Activated CD8-positive, alpha-beta T cell treated with anti-CD3 and anti-CD28 coated beads for 36 hours (primary cell): ENCODE results near the gene SMAD5. TPM values are rescaled to one million over a fixed set of nuclear protein-coding genes. Genes with fewer than 3 reads are reported as not detected.

Experiments
- ATAC-seq: fragments of 200-7000 bp; cut with Tn5 transposase; one replicate; pipeline ENCODE4 v1.10.0; 2021; ENCODE audit warnings: mild to moderate bottlenecking, moderate library complexity
- CTCF ChIA-PET: fragments of 350-600 bp; sonication (Branson Sonifier 250); formaldehyde crosslinking; loops from one replicate; lab custom pipeline; 2021; ENCODE audit warnings: antibody characterized with exemption; lab: Charles Lee
- POLR2A ChIA-PET: fragments of 350-600 bp; sonication (Branson Sonifier 250); formaldehyde crosslinking; loops from one replicate; lab custom pipeline; 2021; ENCODE audit warnings: antibody characterized with exemption; lab: Charles Lee
- DNase-seq: peaks from one replicate; pipeline ENCODE4 v3.0.0-alpha.2; 2020
- H3K27ac Mint-ChIP-seq: one replicate; pipeline ENCODE4 v1.8.0; 2021; ENCODE audit warnings: mild to moderate bottlenecking, mixed read lengths
- H3K27me3 Mint-ChIP-seq: one replicate; pipeline ENCODE4 v1.8.0; 2021; ENCODE audit warnings: mixed read lengths
- H3K36me3 Mint-ChIP-seq: one replicate; pipeline ENCODE4 v1.8.0; 2021; ENCODE audit warnings: low read depth, mixed read lengths
- H3K4me1 Mint-ChIP-seq: one replicate; pipeline ENCODE4 v1.8.0; 2021; ENCODE audit warnings: low read depth, mixed read lengths
- H3K4me3 Mint-ChIP-seq: one replicate; pipeline ENCODE4 v1.8.0; 2021; ENCODE audit warnings: mild to moderate bottlenecking, moderate library complexity, mixed read lengths
- H3K9me3 Mint-ChIP-seq: one replicate; pipeline ENCODE4 v1.8.0; 2021; ENCODE audit warnings: mixed read lengths
- intact Hi-C: fragments of 100-400 bp; cut with micrococcal nuclease; formaldehyde crosslinking; loops from one replicate; pipeline ENCODE4 v1.10.0; 2022
- total RNA-seq, 2 experiments: library from RNA; stranded (reverse); gene quantifications; one replicate each; pipeline ENCODE4 v1.2.3, GENCODE V29; 2021
- TF ChIP-seq, protein P1 (sequence below): fragments of 200-600 bp; IDR thresholded peaks from one replicate; pipeline ENCODE4 v1.8.0; 2022; ENCODE audit warnings: antibody characterized with exemption, mild to moderate bottlenecking

The SMAD5 gene
- total RNA-seq, 2 experiments from 2014 or later: 12.4 to 12.5 TPM

DNA sequence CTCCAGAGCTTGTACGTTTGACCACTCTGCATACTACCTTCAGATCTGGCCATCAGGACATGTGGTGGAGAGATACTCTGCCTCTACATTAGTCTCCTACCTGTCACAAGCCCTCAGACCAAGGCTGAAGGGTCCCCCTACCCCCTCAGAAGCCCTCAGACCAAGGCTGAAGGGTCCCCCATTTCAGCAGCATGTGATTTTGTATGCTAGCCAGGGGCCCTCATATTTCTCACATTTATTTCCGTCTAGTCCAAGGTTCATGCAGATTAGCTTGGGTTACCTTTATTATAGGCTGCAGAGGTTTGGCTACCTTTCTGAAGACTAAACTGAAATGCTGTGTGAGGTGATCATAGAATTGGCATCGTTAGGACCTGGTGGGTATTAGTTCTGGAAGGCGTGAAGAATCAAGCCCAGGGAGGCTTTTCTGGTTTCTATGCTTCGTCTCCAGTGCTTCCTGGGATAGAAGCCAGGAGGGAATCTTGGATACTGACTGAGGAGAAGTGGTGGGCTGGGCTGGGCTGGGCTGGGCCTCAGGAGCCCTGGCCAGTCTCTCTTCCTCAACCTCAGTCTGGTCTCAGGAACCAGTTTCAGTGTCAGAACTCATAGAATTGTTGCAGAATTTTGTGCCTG is 57.6 kb downstream of the SMAD5 start:
- H3K36me3 Mint-ChIP-seq: peaks cover 3% of the 10 kb centered on the region
- intact Hi-C loops: no loop called here
- H3K4me3 Mint-ChIP-seq: no peak overlapping the region
- H3K27ac Mint-ChIP-seq: no peak overlapping the region
- ATAC-seq (no peak), DNase-seq (no peak)
- CTCF ChIA-PET: no interaction called here
- TF ChIP-seq, protein P1, sequence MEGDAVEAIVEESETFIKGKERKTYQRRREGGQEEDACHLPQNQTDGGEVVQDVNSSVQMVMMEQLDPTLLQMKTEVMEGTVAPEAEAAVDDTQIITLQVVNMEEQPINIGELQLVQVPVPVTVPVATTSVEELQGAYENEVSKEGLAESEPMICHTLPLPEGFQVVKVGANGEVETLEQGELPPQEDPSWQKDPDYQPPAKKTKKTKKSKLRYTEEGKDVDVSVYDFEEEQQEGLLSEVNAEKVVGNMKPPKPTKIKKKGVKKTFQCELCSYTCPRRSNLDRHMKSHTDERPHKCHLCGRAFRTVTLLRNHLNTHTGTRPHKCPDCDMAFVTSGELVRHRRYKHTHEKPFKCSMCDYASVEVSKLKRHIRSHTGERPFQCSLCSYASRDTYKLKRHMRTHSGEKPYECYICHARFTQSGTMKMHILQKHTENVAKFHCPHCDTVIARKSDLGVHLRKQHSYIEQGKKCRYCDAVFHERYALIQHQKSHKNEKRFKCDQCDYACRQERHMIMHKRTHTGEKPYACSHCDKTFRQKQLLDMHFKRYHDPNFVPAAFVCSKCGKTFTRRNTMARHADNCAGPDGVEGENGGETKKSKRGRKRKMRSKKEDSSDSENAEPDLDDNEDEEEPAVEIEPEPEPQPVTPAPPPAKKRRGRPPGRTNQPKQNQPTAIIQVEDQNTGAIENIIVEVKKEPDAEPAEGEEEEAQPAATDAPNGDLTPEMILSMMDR: no peak
- no peaks in the 10 kb centered on the region for H3K9me3 Mint-ChIP-seq
- POLR2A ChIA-PET: no interaction called here
- H3K4me1 Mint-ChIP-seq: peaks cover 2% of the 10 kb centered on the region
- peaks cover 42% of the 10 kb centered on the region for H3K27me3 Mint-ChIP-seq

DNA sequence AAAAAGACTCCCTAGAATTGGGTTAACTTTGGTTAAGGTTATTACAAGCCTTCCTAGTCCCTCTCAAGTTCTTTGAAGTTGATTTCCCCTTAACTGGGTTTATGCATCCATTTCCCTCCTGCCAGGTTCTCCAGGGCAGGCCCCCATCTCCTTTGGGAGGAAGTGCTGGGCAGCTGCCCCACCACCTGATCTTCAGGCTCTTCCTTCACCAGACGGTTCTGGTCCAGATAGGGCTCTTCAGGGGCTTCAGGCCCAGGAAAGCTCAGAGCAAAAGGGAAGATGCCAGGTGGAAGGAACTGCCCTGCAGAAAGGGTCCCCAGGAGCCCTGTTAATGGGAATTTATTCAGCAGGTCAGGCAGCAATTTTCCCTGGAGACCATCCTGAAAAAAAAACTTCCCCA is 58.3 kb downstream of the SMAD5 start:
- Mint-ChIP-seq H3K27ac (no peak overlapping the region), H3K9me3 (no peaks in the 10 kb centered on the region), H3K36me3 (peaks cover 3% of the 10 kb centered on the region), H3K27me3 (peaks cover 46% of the 10 kb centered on the region), H3K4me3 (no peak overlapping the region), H3K4me1 (peaks cover 2% of the 10 kb centered on the region)
- TF ChIP-seq, protein P1: no peak
- DNase-seq (no peak), ATAC-seq (no peak)
- ChIA-PET CTCF (no interaction called here), POLR2A (no interaction called here)
- intact Hi-C loops: no loop called here

DNA sequence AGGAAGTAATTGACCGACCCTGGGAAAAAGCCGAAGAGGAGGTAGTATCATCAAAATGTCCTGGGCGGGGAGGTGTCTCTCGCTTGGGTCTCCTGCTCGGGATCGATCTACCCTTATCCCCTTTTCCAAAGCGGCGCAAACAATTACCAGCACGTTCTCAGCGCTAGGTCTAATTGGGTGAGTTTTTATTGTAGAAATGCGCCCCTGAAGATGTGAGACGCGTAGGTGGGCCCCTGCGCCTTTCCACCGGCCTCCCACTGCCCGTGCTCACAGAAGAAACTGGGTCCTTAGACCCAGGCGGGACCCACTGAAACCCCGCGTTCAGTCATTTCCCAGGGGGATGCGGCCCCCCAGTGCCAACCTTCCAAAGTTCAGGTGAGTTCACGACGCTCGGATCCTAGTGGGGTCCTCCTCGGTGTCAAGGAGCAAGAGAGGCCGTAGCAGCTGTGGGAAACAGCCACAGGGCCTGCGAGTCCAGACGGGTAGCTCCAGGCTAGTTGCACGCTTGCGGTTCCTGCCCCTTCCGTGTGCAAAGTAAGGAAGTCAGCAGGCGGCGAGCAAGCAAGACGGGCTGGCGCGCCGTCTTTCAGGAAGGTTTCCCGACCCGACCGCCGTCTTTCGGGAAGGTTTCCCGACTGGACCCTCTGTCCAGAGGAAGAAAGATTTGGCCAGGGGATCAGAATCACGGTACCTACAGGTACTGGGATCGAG is 58.8 kb downstream of the SMAD5 start:
- TF ChIP-seq, protein P1: no peak
- Mint-ChIP-seq H3K27ac (no peak overlapping the region), H3K4me1 (peaks cover 2% of the 10 kb centered on the region), H3K36me3 (peaks cover 3% of the 10 kb centered on the region), H3K4me3 (no peak overlapping the region), H3K9me3 (no peaks in the 10 kb centered on the region), H3K27me3 (peaks cover 51% of the 10 kb centered on the region)
- ChIA-PET CTCF (no interaction called here), POLR2A (no interaction called here)
- no peak for DNase-seq
- no peak for ATAC-seq
- intact Hi-C loops: no loop called here

DNA sequence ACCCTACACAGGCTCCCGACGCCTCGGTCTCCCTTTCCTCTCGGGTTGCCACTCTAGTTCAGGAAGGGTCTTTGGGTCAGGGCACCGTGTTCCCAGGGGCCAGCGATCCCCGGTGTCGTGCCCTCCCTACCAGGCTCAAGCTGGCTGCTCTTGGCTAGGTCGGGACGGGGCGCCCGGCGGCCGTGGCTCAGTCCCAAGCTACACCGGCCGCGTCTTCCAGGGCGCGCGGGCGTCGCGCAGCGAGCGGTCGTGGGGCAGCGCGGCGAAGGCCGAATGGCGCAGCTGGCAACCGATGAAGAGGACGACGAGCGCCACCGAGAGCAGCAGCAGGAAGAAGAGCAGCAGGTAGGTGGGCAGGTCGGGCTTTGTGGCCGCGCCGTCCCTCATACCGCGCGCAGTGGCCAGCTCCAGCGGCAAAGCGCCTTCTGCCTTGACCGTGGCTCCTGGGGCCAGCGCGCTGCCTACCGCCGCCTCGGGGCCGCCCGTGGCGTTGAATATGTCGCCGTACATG is 59.4 kb downstream of the SMAD5 start:
- ChIA-PET POLR2A (no interaction called here), CTCF (no interaction called here)
- Mint-ChIP-seq H3K27ac (no peak overlapping the region), H3K9me3 (no peaks in the 10 kb centered on the region), H3K27me3 (peaks cover 52% of the 10 kb centered on the region), H3K36me3 (peaks cover 3% of the 10 kb centered on the region), H3K4me1 (peaks cover 2% of the 10 kb centered on the region), H3K4me3 (no peak overlapping the region)
- TF ChIP-seq, protein P1: no peak
- ATAC-seq (no peak), DNase-seq (no peak)
- intact Hi-C loops: no loop called here
